Measurements from ENCODE around the gene GAL3ST3.
"Not testable (repeated sequence)": the region's sequence is repeated elsewhere in the genome, so short reads cannot be mapped to it uniquely, and the experiment has no call there.

Gene GAL3ST3

GRCh38 chr11:66048547-66049323 lies at the start of gene GAL3ST3:
Gene GAL3ST3, minus strand, starts transcription at chr11:66049161. Its CDS starts 3,746 bp downstream, at chr11:66045415.
- no peak for DNase-seq (ENCODE audit: low read depth in 3 of 3, low spot score in 1 of 3)

GRCh38 chr11:66092125-66092524 lies 43.2 kb upstream of the GAL3ST3 start:
- not testable (repeated sequence) for DNase-seq (ENCODE audit: low read depth in 3 of 3, low spot score in 1 of 3)

GRCh38 chr11:66090288-66090687 lies 41.3 kb upstream of the GAL3ST3 start:
- DNase-seq (ENCODE audit: low read depth in 3 of 3, low spot score in 1 of 3) = no peak

DNA sequence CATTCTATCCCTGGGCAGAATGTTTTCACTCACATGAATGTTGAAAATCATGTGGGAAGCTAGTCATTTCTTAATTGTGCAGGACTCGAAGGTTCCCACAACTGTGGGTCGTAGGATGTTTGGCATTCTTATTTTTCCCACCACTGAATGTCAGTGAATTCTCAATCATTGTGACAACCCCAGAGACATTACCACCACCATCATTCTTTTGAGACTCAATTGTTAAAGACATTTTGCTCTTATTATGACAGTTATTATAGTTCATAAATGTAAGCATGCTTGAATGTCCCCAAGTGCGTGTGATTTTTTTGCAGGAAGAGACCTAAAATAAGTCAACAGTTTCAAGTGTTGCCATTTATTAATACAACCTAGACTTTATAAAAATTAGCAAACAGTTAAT lies 40.1 kb upstream of the GAL3ST3 start:
- DNase-seq (ENCODE audit: low read depth in 3 of 3, low spot score in 1 of 3) = no peak

DNA sequence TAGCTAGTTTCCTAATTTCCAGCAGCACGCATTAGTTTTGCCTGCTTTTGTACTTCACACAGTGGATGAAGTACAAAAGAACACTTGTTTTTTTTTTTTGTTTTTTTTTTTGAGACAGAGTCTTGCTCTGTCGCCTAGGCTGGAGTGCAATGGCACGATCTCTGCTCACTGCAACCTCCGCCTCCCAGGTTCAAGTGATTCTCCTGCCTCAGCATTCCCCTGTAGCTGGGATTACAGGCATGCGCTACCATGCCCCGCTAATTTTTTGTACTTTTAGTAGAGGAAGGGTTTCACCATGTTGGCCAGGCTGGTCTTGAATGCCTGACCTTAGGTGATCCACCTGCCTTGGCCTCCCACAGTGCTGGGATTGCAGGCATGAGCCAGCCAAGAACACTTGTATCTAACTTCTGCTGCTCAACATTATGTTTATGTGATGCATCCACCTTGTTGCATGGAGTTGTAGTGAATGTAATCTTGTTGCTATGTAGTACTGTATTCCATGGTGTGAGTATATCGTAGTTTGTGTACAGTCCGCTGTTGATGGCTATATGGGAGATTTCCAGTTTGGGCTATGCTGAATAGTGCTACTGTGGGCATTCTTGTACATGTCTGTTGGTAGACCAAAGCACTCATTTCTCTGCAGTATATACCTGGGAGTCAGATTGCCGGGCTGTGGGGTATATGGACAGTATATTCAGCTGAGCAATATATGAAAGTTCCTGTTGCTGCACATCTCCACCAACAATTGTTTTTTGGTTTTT lies 38.4 kb upstream of the GAL3ST3 start:
- DNase-seq (ENCODE audit: low read depth in 3 of 3, low spot score in 1 of 3) = no peak

- no peak for DNase-seq (ENCODE audit: low read depth in 3 of 3, low spot score in 1 of 3)
Observed at GRCh38 chr11:66084821-66085475, 36.0 kb upstream of the GAL3ST3 start.

DNA sequence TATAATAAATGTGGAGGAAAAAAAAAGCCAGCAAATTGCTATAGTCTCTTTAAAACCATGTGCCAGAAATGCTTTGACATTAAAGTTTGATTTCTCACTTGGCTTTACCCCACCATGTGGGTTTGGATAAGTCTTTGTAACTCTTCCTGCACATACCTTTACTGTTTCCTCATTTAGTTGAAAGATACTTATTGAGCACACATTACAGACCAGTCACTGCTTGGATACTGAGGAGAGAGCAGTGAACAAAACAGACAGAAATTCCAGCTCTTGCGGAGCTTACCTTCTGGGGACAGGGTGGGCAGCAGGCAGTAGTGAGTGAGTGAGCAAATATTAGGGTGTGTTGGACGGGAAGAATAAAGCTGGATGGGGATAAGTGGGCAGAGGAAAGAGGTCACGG lies 34.8 kb upstream of the GAL3ST3 start:
- no peak for DNase-seq (ENCODE audit: low read depth in 3 of 3, low spot score in 1 of 3)

DNA sequence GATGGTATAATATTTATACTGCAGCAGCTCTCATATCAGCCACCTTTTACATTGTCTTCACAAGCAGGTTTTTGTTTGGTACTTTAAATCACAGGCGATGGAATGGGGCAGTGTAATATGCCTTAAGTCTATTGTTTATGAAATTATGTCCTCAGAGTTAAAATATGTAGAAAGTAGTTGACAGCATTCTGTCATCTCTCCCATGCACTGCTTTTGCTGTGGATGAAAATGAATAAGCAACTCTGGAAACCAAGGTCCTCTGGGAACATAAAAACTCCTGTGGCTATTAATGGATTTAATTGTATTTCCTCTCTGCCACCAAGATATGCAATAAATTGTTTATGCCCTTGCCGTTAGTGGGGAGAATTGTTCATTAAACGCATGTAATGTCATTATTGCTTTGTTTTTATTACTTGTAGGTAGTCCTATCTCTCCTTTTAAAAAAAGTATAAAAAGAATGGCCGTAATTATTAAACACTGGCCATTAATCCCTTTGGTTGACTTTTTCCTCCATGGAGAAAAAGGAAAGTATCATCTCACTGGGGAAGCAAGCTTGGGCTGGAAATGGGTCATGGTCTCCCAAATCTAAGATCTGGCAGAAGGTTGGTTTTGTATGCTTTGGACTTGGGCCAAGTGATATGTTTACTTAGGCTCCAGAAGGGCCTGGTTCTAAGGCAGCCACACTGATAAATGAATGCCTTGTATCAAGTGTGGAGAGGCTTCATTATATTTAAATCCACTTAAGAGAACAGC lies 34.2 kb upstream of the GAL3ST3 start:
- DNase-seq (ENCODE audit: low read depth in 3 of 3, low spot score in 1 of 3) = no peak

DNA sequence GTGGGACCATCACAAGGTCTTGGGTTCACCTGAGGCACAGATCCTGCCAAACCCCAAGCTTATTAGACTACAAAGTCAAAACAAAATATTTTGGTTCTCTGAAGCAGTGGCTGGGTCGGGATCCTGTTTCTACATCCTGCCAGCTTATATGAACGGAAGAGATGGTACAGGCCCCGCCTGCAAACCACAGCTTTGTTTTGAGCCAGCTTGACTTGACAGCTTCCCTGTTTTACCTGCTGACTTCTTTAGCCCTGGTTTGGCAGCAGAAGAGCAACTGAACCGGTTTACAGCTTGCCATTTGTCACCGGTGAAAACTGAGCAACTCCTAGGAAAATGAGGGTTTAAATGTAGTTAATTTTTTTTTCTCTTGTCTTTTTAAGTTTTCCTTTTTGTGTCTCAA lies 32.5 kb upstream of the GAL3ST3 start:
- peak; percentile 37 to 63 (median 51) for DNase-seq (ENCODE audit: low read depth in 3 of 3, low spot score in 1 of 3)

GRCh38 chr11:66080055-66080817 lies 31.3 kb upstream of the GAL3ST3 start:
- peak; percentile 33 to 58 (median 50) for DNase-seq (ENCODE audit: low read depth in 3 of 3, low spot score in 1 of 3)

GRCh38 chr11:66078949-66079348 lies 30.0 kb upstream of the GAL3ST3 start:
- not testable (repeated sequence) for DNase-seq (ENCODE audit: low read depth in 3 of 3, low spot score in 1 of 3)

- no peak for DNase-seq (ENCODE audit: low read depth in 3 of 3, low spot score in 1 of 3)
Observed at GRCh38 chr11:66077927-66078326, 29.0 kb upstream of the GAL3ST3 start.

DNA sequence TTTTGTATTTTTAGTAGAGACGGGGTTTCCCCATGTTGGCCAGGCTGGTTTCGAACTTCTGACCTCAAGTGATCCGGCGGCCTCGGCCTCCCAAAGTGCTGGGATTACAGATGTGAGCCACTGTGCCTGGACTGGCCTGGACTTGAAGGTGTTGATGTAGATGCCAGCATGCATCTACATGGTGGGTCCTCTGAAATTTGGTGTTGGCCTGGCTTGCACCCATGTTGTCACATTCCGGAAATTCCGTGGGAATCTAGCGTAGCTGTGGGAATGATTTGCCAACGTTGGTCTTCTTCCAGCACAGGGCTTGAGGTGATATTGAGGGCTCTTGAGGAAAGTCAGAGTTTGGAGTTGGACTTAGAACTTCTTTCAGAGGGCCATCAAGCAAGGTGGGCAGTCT lies 27.6 kb upstream of the GAL3ST3 start:
- no peak for DNase-seq (ENCODE audit: low read depth in 3 of 3, low spot score in 1 of 3)

DNA sequence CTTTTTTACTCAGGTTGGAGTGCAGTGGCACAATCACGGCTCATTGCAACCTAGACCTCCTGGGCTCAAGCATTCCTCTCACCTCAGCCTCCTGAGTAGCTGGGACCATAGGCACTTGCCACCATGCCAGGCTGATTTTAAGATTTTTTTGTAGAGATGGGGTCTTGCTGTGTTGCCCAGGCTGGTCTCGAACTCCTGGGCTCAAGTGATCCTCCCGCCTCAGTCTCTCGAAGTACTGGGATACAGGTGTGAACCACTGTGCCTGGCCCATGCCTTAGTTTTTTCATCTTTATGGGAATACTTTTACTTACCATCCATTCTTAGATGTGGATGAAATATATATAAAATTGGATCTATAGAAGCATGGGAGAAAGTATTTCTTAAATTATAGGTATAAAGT lies 26.3 kb upstream of the GAL3ST3 start:
- DNase-seq (ENCODE audit: low read depth in 3 of 3, low spot score in 1 of 3) = no peak

- DNase-seq (ENCODE audit: low read depth in 3 of 3, low spot score in 1 of 3) = no peak
Observed at GRCh38 chr11:66073669-66074068, 24.7 kb upstream of the GAL3ST3 start.

DNA sequence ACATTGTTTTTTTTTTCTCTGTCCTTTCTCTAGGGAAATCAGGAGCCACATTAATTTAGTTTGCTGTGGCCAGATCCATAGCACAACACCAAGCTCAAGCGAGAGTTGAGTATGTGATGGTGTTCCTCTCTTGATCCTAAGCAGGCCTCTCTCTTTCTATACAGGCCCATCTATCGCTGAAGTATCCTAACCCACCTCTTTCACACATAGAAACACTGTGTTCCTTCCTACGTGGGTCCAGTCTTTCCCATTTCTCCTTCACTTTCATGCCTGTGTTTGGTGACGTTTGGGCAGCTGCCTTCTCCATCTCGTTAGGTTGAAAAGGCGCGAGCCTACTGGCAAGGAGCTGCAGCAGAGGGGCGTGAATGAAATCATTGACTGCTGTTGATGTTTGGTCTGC lies 23.6 kb upstream of the GAL3ST3 start:
- no peak for DNase-seq (ENCODE audit: low read depth in 3 of 3, low spot score in 1 of 3)

GRCh38 chr11:66072081-66072480 lies 23.1 kb upstream of the GAL3ST3 start:
- DNase-seq (ENCODE audit: low read depth in 3 of 3, low spot score in 1 of 3) = no peak

DNA sequence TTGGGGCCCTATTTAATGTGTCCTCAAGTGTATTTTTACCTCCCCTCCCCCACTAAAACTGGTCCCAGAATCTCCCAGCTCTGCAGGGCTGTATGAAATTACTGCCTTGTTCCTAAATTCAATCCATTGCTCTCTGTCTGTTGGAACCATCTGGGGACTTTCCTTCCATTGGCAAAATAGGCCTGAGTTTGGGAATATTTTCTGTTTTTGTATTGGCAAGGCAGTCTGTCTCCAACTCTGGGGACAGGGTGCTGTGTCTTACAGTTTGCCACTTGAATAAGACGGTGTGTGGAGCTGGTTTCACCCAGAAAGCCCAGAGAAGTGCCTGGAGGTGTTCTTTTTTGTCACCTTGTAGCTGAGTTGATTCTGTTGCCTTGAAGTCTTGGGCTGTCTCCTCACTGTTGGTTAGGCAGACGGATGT lies 22.4 kb upstream of the GAL3ST3 start:
- no peak for DNase-seq (ENCODE audit: low read depth in 3 of 3, low spot score in 1 of 3)

DNA sequence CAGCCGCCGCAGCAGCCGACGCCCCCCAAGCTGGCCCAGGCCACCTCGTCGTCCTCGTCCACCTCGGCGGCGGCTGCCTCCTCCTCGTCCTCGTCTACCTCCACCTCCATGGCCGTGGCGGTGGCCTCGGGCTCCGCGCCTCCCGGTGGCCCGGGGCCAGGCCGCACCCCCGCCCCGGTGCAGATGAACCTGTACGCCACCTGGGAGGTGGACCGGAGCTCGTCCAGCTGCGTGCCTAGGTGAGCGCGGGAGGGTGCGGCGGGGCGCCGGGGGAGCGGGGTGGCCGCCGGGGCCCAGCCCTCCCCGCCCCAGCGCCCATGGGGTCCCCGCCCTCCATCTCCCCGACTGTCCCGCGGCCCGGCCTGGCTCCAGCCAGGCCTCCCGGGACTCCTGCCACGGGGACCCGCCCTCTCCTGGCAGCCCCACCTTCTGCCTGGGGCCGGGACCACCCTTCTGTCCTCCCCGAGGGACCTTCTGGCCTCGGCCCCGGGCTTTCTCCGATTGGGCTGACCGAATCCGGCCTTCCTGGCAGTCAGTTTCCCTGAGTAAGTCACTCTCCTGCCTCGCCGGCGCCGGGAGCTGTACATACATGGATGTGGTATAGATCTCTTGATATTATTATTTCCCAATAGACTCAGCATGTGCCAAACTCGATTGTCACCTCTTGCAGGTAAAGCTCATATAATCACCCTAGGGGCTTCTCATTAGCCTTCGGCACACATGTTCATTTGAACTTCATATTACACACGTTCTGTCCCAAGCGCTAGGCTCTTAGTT lies 21.8 kb upstream of the GAL3ST3 start:
- no peak for DNase-seq (ENCODE audit: low read depth in 3 of 3, low spot score in 1 of 3)
